Spleen (tissue), 11 donors: ENCODE measurements around the gene SLC5A5. TPM values are rescaled to one million over a fixed set of nuclear protein-coding genes. Genes with fewer than 3 reads are reported as not detected.

ENCODE experiments used
- DNase-seq: peaks from one replicate; pipeline ENCODE4 v3.0.0-alpha.2; 2020
- H3K27ac ChIP-seq, 8 donors: fragments of 200-600 bp; sonication (generic) in 7 of 8; 1 replicate in 4 of 8; 2 replicates in 4 of 8; pipeline versions ENCODE4 v1.5.0 to v1.8.0; 2016 to 2021; ENCODE audit warnings: inconsistent platforms in 4 of 8, mild to moderate bottlenecking in 4 of 8, moderate library complexity in 1 of 8
- H3K27me3 ChIP-seq, 7 donors: fragments of 200-600 bp; sonication (generic) in 6 of 7; replicated peaks in 1 of 7; 1 replicate in 4 of 7; 2 replicates in 3 of 7; pipeline versions ENCODE4 v1.5.0 to v1.8.0; 2016 to 2021; ENCODE audit warnings: inconsistent platforms in 3 of 7, mild to moderate bottlenecking in 1 of 7
- H3K36me3 ChIP-seq, 6 donors: fragments of 200-600 bp; sonication (generic) in 5 of 6; 1 replicate in 4 of 6; 2 replicates in 2 of 6; pipeline versions ENCODE4 v1.5.0 to v1.8.0; 2016 to 2021; ENCODE audit warnings: inconsistent platforms in 2 of 6
- H3K4me1 ChIP-seq, 6 donors: fragments of 200-600 bp; sonication (generic) in 5 of 6; 1 replicate in 3 of 6; 2 replicates in 3 of 6; pipeline versions ENCODE4 v1.5.0 to v1.8.0; 2016 to 2021; ENCODE audit warnings: inconsistent platforms in 3 of 6
- H3K4me3 ChIP-seq, 8 donors: fragments of 200-600 bp; sonication (generic) in 7 of 8; 1 replicate in 4 of 8; 2 replicates in 4 of 8; pipeline versions ENCODE4 v1.5.0 to v1.8.0; 2016 to 2021; ENCODE audit warnings: inconsistent platforms in 4 of 8, mild to moderate bottlenecking in 4 of 8, moderate library complexity in 2 of 8
- H3K9me3 ChIP-seq, 8 donors: fragments of 200-600 bp; sonication (generic) in 7 of 8; 1 replicate in 4 of 8; 2 replicates in 4 of 8; pipeline versions ENCODE4 v1.5.0 to v1.8.0; 2016 to 2021; ENCODE audit warnings: inconsistent platforms in 4 of 8
- CTCF ChIP-seq, 11 experiments: fragments of 200-600 bp in 7 of 11; fragments of 450-650 bp in 4 of 11; sonication (generic) in 4 of 11; IDR thresholded peaks in 8 of 11; conservative IDR thresholded peaks in 3 of 11; 1 replicate in 7 of 11; 2 replicates in 4 of 11; pipeline versions ENCODE4 v1.4.0 to v1.8.0; 2016 to 2021; ENCODE audit warnings: antibody characterized with exemption in 11 of 11, inconsistent platforms in 4 of 11, mild to moderate bottlenecking in 1 of 11
- POLR2A ChIP-seq, 3 donors: fragments of 450-650 bp; IDR thresholded peaks; one replicate each; pipeline ENCODE4 v1.5.1; 2017; ENCODE audit warnings: antibody characterized with exemption in 3 of 3, mild to moderate bottlenecking in 1 of 3
- POLR2AphosphoS5 ChIP-seq, 3 donors: sonication (generic); formaldehyde crosslinking; IDR thresholded peaks; one replicate each; pipeline ENCODE4 v1.5.1; 2017; ENCODE audit warnings: antibody characterized with exemption in 3 of 3
- WGBS, 5 donors: extraction: QIAGEN DNeasy Blood & Tissue Kit in 3 of 5; methylation state at CpG; one replicate each; pipeline versions ENCODE4 v1.1.5 to v1.1.7; 2013 to 2018; 5-methylcytosine and 5-hydroxymethylcytosine counted together
- intact Hi-C: fragments of 100-400 bp; cut with DNase I; formaldehyde crosslinking; loops from one replicate; pipeline ENCODE4 v1.15.0; 2023; ENCODE audit warnings: low total_unique reads
- polyA plus RNA-seq, 3 donors: library from polyadenylated mRNA; stranded (reverse); fragments of 200-250 nt; gene quantifications; one replicate each; pipeline ENCODE4 v1.2.1, GENCODE V29; 2013
- total RNA-seq, 7 donors: library from RNA; depleted of rRNA in 3 of 7; stranded (reverse); fragments of >200 nt in 3 of 7; fragmentation: NEBNext Ultra II Directional in 4 of 7; extraction: Animal tissue kit (Norgen Biotek cat#: 25700) in 4 of 7; gene quantifications; one replicate each; pipeline versions ENCODE4 v1.1.0 to v1.2.1, GENCODE V29; 2016 to 2021
- donor health status: healthy with polysubstance abuse.
- donor health status: DM: no; HTN: no; CAD: no; lungs with moderate emphysema.
- donor health status: DM: no; HTN: no; CAD: no.
- donor health status: Bipolar disorder and iron deficiency.
- donor health status: healthy.
- donor health status: DM: no; HTN: no; CAD: no.
- donor health status: DM: yes; HTN: yes; CAD: no.

SLC5A5 gene
- total and polyA plus RNA-seq, 10 donors, result 0.19 to 0.52 (median 0.31) TPM; not detected in 2

GRCh38 chr19:17868669-17869068 lies 3.1 kb upstream of the SLC5A5 start:
- Histone ChIP-seq H3K27me3 (peaks cover 12 to 43% (median 31%) of the 10 kb centered on the region in 7 donors), H3K4me3 (no peak overlapping the region), H3K4me1 (peaks cover 8 to 42% (median 28%) of the 10 kb centered on the region in 6 donors), H3K36me3 (peaks cover 0 to 24% (median 16%) of the 10 kb centered on the region in 6 donors), H3K27ac (no peak overlapping the region), H3K9me3 (no peaks in the 10 kb centered on the region)
- intact Hi-C loops, result loop anchor here (10.0 kb wide), 1 partner anchor 126 kb away; no protein-coding TSS in a partner anchor
- DNase-seq, result no peak
- TF ChIP-seq POLR2A (IDR thresholded peaks at IDR 0.05) (no peak), POLR2AphosphoS5 (IDR thresholded peaks at IDR 0.05) (no peak), CTCF (IDR thresholded peaks at IDR 0.05 in 8 of 11, conservative IDR thresholded peaks at IDR 0.05 in 3 of 11) (no peak)
- 75 to 85% (median 79%) methylated on average over 6 of the region's 6 CpGs for WGBS, 5 donors

GRCh38 chr19:17869114-17869608 lies 2.6 kb upstream of the SLC5A5 start:
- peaks cover 0 to 19% (median 11%) of the 10 kb centered on the region in 6 donors for H3K36me3 ChIP-seq
- TF ChIP-seq POLR2A (IDR thresholded peaks at IDR 0.05), result no peak
- TF ChIP-seq POLR2AphosphoS5 (IDR thresholded peaks at IDR 0.05), result no peak
- TF ChIP-seq CTCF (IDR thresholded peaks at IDR 0.05 in 8 of 11, conservative IDR thresholded peaks at IDR 0.05 in 3 of 11), result no peak
- H3K27me3 ChIP-seq, result peaks cover 12 to 48% (median 35%) of the 10 kb centered on the region in 7 donors
- DNase-seq, result no peak
- H3K4me3 ChIP-seq, result no peak overlapping the region
- peaks cover 11 to 42% (median 31%) of the 10 kb centered on the region in 6 donors for H3K4me1 ChIP-seq
- H3K9me3 ChIP-seq, result no peaks in the 10 kb centered on the region
- WGBS, 5 donors, result 63 to 82% (median 75%) methylated on average over 6 to 11 of the region's 11 CpGs
- no peak overlapping the region for H3K27ac ChIP-seq
- intact Hi-C loops, result loop anchor here (10.0 kb wide), 1 partner anchor 126 kb away; no protein-coding TSS in a partner anchor

- H3K36me3 ChIP-seq, result no peaks in the 10 kb centered on the region
- H3K27me3 ChIP-seq, result peaks cover 12 to 62% (median 35%) of the 10 kb centered on the region in 7 donors
- H3K27ac ChIP-seq, result peak overlapping the region in 1 of 8 donors; percentile 48
- H3K9me3 ChIP-seq, result no peaks in the 10 kb centered on the region
- no peak for DNase-seq
- 59 to 86% (median 67%) methylated on average over 7 to 10 of the region's 10 CpGs for WGBS, 5 donors
- peak overlapping the region in 5 of 8 donors; percentile 19 to 67 (median 36) for H3K4me3 ChIP-seq
- H3K4me1 ChIP-seq, result peaks cover 11 to 38% (median 29%) of the 10 kb centered on the region in 6 donors
- intact Hi-C loops, result no loop called here
- TF ChIP-seq POLR2AphosphoS5 (IDR thresholded peaks at IDR 0.05) (no peak), POLR2A (IDR thresholded peaks at IDR 0.05) (no peak), CTCF (IDR thresholded peaks at IDR 0.05 in 8 of 11, conservative IDR thresholded peaks at IDR 0.05 in 3 of 11) (no peak)
These were observed 490 bp upstream of the SLC5A5 start for GRCh38 chr19:17871032-17871877.
